ENCODE results near the gene NOP53.
"Not testable (repeated sequence)": the region's sequence is repeated elsewhere in the genome, so short reads cannot be mapped to it uniquely, and the experiment has no call there.

NOP53 gene

GRCh38 chr19:47778954-47779351 lies 33.6 kb downstream of the NOP53 start:
- Histone ChIP-seq H3K9me3 (ENCODE audit: low read length) (no peaks in the 10 kb centered on the region), H3K4me1 (ENCODE audit: insufficient read depth, low read length) (peaks cover 13% of the 10 kb centered on the region)

GRCh38 chr19:47779524-47780214 lies 34.3 kb downstream of the NOP53 start:
- H3K27me3 ChIP-seq (ENCODE audit: insufficient read depth, low read length) = no peaks in the 10 kb centered on the region
- peaks cover 8% of the 10 kb centered on the region for H3K4me1 ChIP-seq (ENCODE audit: insufficient read depth, low read length)
- no peaks in the 10 kb centered on the region for H3K9me3 ChIP-seq (ENCODE audit: low read length)
- peaks cover 35% of the 10 kb centered on the region for H3K36me3 ChIP-seq (ENCODE audit: insufficient read depth, low read length)
- H3K4me3 ChIP-seq (ENCODE audit: low read length) = peak overlapping the region; percentile 80
- no peak overlapping the region for H2AFZ ChIP-seq (ENCODE audit: low read depth, low read length)

More at GRCh38 chr19:47778954-47779351, 33.6 kb downstream of the NOP53 start:
- Histone ChIP-seq H3K4me3 (ENCODE audit: low read length) (peak overlapping the region; percentile 80), H2AFZ (ENCODE audit: low read depth, low read length) (peak overlapping the region; percentile 91), H3K27me3 (ENCODE audit: insufficient read depth, low read length) (no peaks in the 10 kb centered on the region), H3K36me3 (ENCODE audit: insufficient read depth, low read length) (peaks cover 28% of the 10 kb centered on the region)

- H3K4me3 ChIP-seq (ENCODE audit: low read length) = no peak overlapping the region
These were observed 34.8 kb downstream of the NOP53 start for GRCh38 chr19:47780215-47780551.

GRCh38 chr19:47781590-47782262 lies 36.4 kb downstream of the NOP53 start:
- Histone ChIP-seq H3K4me1 (ENCODE audit: insufficient read depth, low read length) (peaks cover 8% of the 10 kb centered on the region), H3K4me3 (ENCODE audit: low read length) (no peak overlapping the region), H3K27me3 (ENCODE audit: insufficient read depth, low read length) (no peaks in the 10 kb centered on the region), H3K36me3 (ENCODE audit: insufficient read depth, low read length) (peaks cover 46% of the 10 kb centered on the region), H2AFZ (ENCODE audit: low read depth, low read length) (no peak overlapping the region), H3K9me3 (ENCODE audit: low read length) (no peaks in the 10 kb centered on the region)

More at GRCh38 chr19:47780215-47780551, 34.8 kb downstream of the NOP53 start:
- Histone ChIP-seq H3K27me3 (ENCODE audit: insufficient read depth, low read length) (no peaks in the 10 kb centered on the region), H2AFZ (ENCODE audit: low read depth, low read length) (no peak overlapping the region), H3K4me1 (ENCODE audit: insufficient read depth, low read length) (peaks cover 8% of the 10 kb centered on the region), H3K36me3 (ENCODE audit: insufficient read depth, low read length) (peaks cover 39% of the 10 kb centered on the region), H3K9me3 (ENCODE audit: low read length) (no peaks in the 10 kb centered on the region)

GRCh38 chr19:47786566-47786965 lies 41.2 kb downstream of the NOP53 start:
- Histone ChIP-seq H3K36me3 (ENCODE audit: insufficient read depth, low read length) (peaks cover 34% of the 10 kb centered on the region), H3K27me3 (ENCODE audit: insufficient read depth, low read length) (no peaks in the 10 kb centered on the region), H3K4me3 (ENCODE audit: low read length) (no peak overlapping the region), H3K9me3 (ENCODE audit: low read length) (no peaks in the 10 kb centered on the region), H2AFZ (ENCODE audit: low read depth, low read length) (no peak overlapping the region), H3K4me1 (ENCODE audit: insufficient read depth, low read length) (no peaks in the 10 kb centered on the region)

GRCh38 chr19:47787307-47787706 lies 42.0 kb downstream of the NOP53 start:
- H3K4me1 ChIP-seq (ENCODE audit: insufficient read depth, low read length); H3K9me3 ChIP-seq (ENCODE audit: low read length); H3K27me3 ChIP-seq (ENCODE audit: insufficient read depth, low read length); H2AFZ ChIP-seq (ENCODE audit: low read depth, low read length); H3K4me3 ChIP-seq (ENCODE audit: low read length): not testable (repeated sequence)
- H3K36me3 ChIP-seq (ENCODE audit: insufficient read depth, low read length) = peaks cover 26% of the 10 kb centered on the region

GRCh38 chr19:47789811-47790210 lies 44.5 kb downstream of the NOP53 start:
- H3K36me3 ChIP-seq (ENCODE audit: insufficient read depth, low read length) = peaks cover 12% of the 10 kb centered on the region
- not testable (repeated sequence) for H3K9me3 ChIP-seq (ENCODE audit: low read length); H2AFZ ChIP-seq (ENCODE audit: low read depth, low read length); H3K4me1 ChIP-seq (ENCODE audit: insufficient read depth, low read length); H3K27me3 ChIP-seq (ENCODE audit: insufficient read depth, low read length); H3K4me3 ChIP-seq (ENCODE audit: low read length)

GRCh38 chr19:47790398-47790814 lies 45.1 kb downstream of the NOP53 start:
- Histone ChIP-seq H2AFZ (ENCODE audit: low read depth, low read length) (no peak overlapping the region), H3K27me3 (ENCODE audit: insufficient read depth, low read length) (no peaks in the 10 kb centered on the region), H3K36me3 (ENCODE audit: insufficient read depth, low read length) (peaks cover 7% of the 10 kb centered on the region), H3K4me3 (ENCODE audit: low read length) (no peak overlapping the region), H3K9me3 (ENCODE audit: low read length) (no peaks in the 10 kb centered on the region), H3K4me1 (ENCODE audit: insufficient read depth, low read length) (no peaks in the 10 kb centered on the region)

GRCh38 chr19:47792616-47793015 lies 47.3 kb downstream of the NOP53 start:
- H3K27me3 ChIP-seq (ENCODE audit: insufficient read depth, low read length) = peaks cover under 1% of the 10 kb centered on the region
- H3K9me3 ChIP-seq (ENCODE audit: low read length) = no peaks in the 10 kb centered on the region
- no peak overlapping the region for H2AFZ ChIP-seq (ENCODE audit: low read depth, low read length)
- H3K36me3 ChIP-seq (ENCODE audit: insufficient read depth, low read length) = no peaks in the 10 kb centered on the region
- no peaks in the 10 kb centered on the region for H3K4me1 ChIP-seq (ENCODE audit: insufficient read depth, low read length)
- no peak overlapping the region for H3K4me3 ChIP-seq (ENCODE audit: low read length)

GRCh38 chr19:47794526-47794925 lies 49.2 kb downstream of the NOP53 start:
- Histone ChIP-seq H3K9me3 (ENCODE audit: low read length) (no peaks in the 10 kb centered on the region), H3K4me3 (ENCODE audit: low read length) (no peak overlapping the region), H3K4me1 (ENCODE audit: insufficient read depth, low read length) (no peaks in the 10 kb centered on the region), H3K27me3 (ENCODE audit: insufficient read depth, low read length) (peaks cover 4% of the 10 kb centered on the region), H2AFZ (ENCODE audit: low read depth, low read length) (no peak overlapping the region), H3K36me3 (ENCODE audit: insufficient read depth, low read length) (no peaks in the 10 kb centered on the region)

- no peaks in the 10 kb centered on the region for H3K36me3 ChIP-seq (ENCODE audit: insufficient read depth, low read length)
- no peaks in the 10 kb centered on the region for H3K9me3 ChIP-seq (ENCODE audit: low read length)
- H3K4me1 ChIP-seq (ENCODE audit: insufficient read depth, low read length) = no peaks in the 10 kb centered on the region
- no peak overlapping the region for H3K4me3 ChIP-seq (ENCODE audit: low read length)
- peaks cover 4% of the 10 kb centered on the region for H3K27me3 ChIP-seq (ENCODE audit: insufficient read depth, low read length)
- H2AFZ ChIP-seq (ENCODE audit: low read depth, low read length) = no peak overlapping the region
These were observed 51.4 kb downstream of the NOP53 start for GRCh38 chr19:47796785-47797184.

GRCh38 chr19:47797996-47798903 lies 52.9 kb downstream of the NOP53 start:
- no peaks in the 10 kb centered on the region for H3K4me1 ChIP-seq (ENCODE audit: insufficient read depth, low read length)
- H3K9me3 ChIP-seq (ENCODE audit: low read length) = peaks cover 2% of the 10 kb centered on the region
- H3K4me3 ChIP-seq (ENCODE audit: low read length) = no peak overlapping the region
- H2AFZ ChIP-seq (ENCODE audit: low read depth, low read length) = no peak overlapping the region
- H3K36me3 ChIP-seq (ENCODE audit: insufficient read depth, low read length) = no peaks in the 10 kb centered on the region
- H3K27me3 ChIP-seq (ENCODE audit: insufficient read depth, low read length) = peaks cover 4% of the 10 kb centered on the region

- no peak overlapping the region for H2AFZ ChIP-seq (ENCODE audit: low read depth, low read length)
- H3K27me3 ChIP-seq (ENCODE audit: insufficient read depth, low read length) = peaks cover 4% of the 10 kb centered on the region
- no peaks in the 10 kb centered on the region for H3K4me1 ChIP-seq (ENCODE audit: insufficient read depth, low read length)
- no peaks in the 10 kb centered on the region for H3K36me3 ChIP-seq (ENCODE audit: insufficient read depth, low read length)
- H3K4me3 ChIP-seq (ENCODE audit: low read length) = no peak overlapping the region
- peaks cover 2% of the 10 kb centered on the region for H3K9me3 ChIP-seq (ENCODE audit: low read length)
These were observed 53.5 kb downstream of the NOP53 start for GRCh38 chr19:47798904-47799266.
